GM23338 (cell line): ENCODE data around the gene POP4. TPM values are rescaled to one million over a fixed set of nuclear protein-coding genes. Genes with fewer than 3 reads are reported as not detected.
A peak's percentile ranks its signal among the peaks of the same experiment; 100 is the strongest.
"Not testable (repeated sequence)": the region's sequence is repeated elsewhere in the genome, so short reads cannot be mapped to it uniquely, and the experiment has no call there.

ENCODE experiments used
- ATAC-seq: fragments of 200-7000 bp; cut with Tn5 transposase; 3 replicates; pipeline ENCODE4 v1.9.1; 2020
- DNase-seq: peaks from one replicate; pipeline ENCODE4 v3.0.0-alpha.2; 2015; ENCODE audit warnings: low spot score
- H2AFZ ChIP-seq: fragments of 200-600 bp; sonication (generic); 2 replicates; pipeline ENCODE4 v1.8.0; 2016; ENCODE audit warnings: antibody characterized with exemption, mild to moderate bottlenecking, moderate library complexity
- H3F3A ChIP-seq: fragments of 200-600 bp; sonication (generic); replicated peaks from 2 replicates; pipeline ENCODE4 v1.8.0; 2017; ENCODE audit warnings: antibody characterized with exemption, mixed run types, low read depth
- H3K27ac ChIP-seq: fragments of 200-600 bp; sonication (generic); 2 replicates; pipeline ENCODE4 v1.6.1; 2016; ENCODE audit warnings: low read depth
- H3K27me3 ChIP-seq: fragments of 200-600 bp; sonication (generic); 2 replicates; pipeline ENCODE4 v1.8.0; 2016; ENCODE audit warnings: mild to moderate bottlenecking, mixed run types, moderate library complexity; ENCODE audit not compliant: insufficient read depth
- H3K36me3 ChIP-seq: fragments of 200-600 bp; sonication (generic); 2 replicates; pipeline ENCODE4 v1.8.0; 2016; ENCODE audit warnings: mild to moderate bottlenecking; ENCODE audit not compliant: insufficient read depth
- H3K4me1 ChIP-seq: fragments of 200-600 bp; sonication (generic); 2 replicates; pipeline ENCODE4 v1.8.0; 2016; ENCODE audit warnings: mild to moderate bottlenecking, moderate library complexity; ENCODE audit not compliant: insufficient read depth
- H3K4me2 ChIP-seq: fragments of 200-600 bp; sonication (generic); 2 replicates; pipeline ENCODE4 v1.7.1; 2017; ENCODE audit warnings: mixed run types
- H3K4me3 ChIP-seq: fragments of 200-600 bp; sonication (generic); 2 replicates; pipeline ENCODE4 v1.6.1; 2016; ENCODE audit warnings: mixed run types
- H3K79me2 ChIP-seq: fragments of 200-600 bp; sonication (generic); replicated peaks from 2 replicates; pipeline ENCODE4 v1.8.0; 2017; ENCODE audit warnings: mild to moderate bottlenecking; ENCODE audit not compliant: insufficient read depth
- H3K9me2 ChIP-seq: fragments of 200-600 bp; sonication (generic); 2 replicates; pipeline ENCODE4 v1.8.0; 2017; ENCODE audit not compliant: insufficient read depth
- H4K20me1 ChIP-seq: fragments of 200-600 bp; sonication (generic); replicated peaks from 2 replicates; pipeline ENCODE4 v1.8.0; 2017; ENCODE audit warnings: mild to moderate bottlenecking; ENCODE audit not compliant: insufficient read depth
- H3K27ac Mint-ChIP-seq: 2 replicates; pipeline ENCODE4 v1.8.0; 2020; ENCODE audit warnings: inconsistent platforms, mild to moderate bottlenecking, moderate library complexity, mixed read lengths
- H3K27me3 Mint-ChIP-seq: 3 replicates; pipeline ENCODE4 v1.8.0; 2022; ENCODE audit warnings: low read depth, mild to moderate bottlenecking, moderate library complexity, mixed read lengths, inconsistent platforms; ENCODE audit not compliant: insufficient read depth, poor library complexity
- H3K36me3 Mint-ChIP-seq: 3 replicates; pipeline ENCODE4 v1.8.0; 2021; ENCODE audit warnings: low read depth, mild to moderate bottlenecking, inconsistent platforms, moderate library complexity, mixed read lengths
- H3K4me1 Mint-ChIP-seq: 3 replicates; pipeline ENCODE4 v1.8.0; 2020; ENCODE audit warnings: mild to moderate bottlenecking, inconsistent platforms, mixed read lengths
- H3K4me3 Mint-ChIP-seq: 3 replicates; pipeline ENCODE4 v1.8.0; 2021; ENCODE audit warnings: moderate library complexity, mild to moderate bottlenecking, inconsistent platforms, mixed read lengths
- H3K9me3 Mint-ChIP-seq: 3 replicates; pipeline ENCODE4 v1.8.0; 2020; ENCODE audit warnings: moderate library complexity, mild to moderate bottlenecking, inconsistent platforms, mixed read lengths
- ETS1 ChIP-seq: IDR thresholded peaks from 2 replicates; pipeline ENCODE4 v1.6.1; 2016; ENCODE audit warnings: antibody characterized with exemption
- EZH2phosphoT487 ChIP-seq: fragments of 200-600 bp; sonication (generic); IDR thresholded peaks from one replicate; pipeline ENCODE4 v1.8.1; 2018; ENCODE audit warnings: antibody characterized with exemption; ENCODE audit not compliant: unreplicated experiment
- JUNB ChIP-seq: IDR thresholded peaks from one replicate; pipeline ENCODE4 v1.6.1; 2016; ENCODE audit warnings: antibody characterized with exemption; ENCODE audit not compliant: unreplicated experiment
- NANOG ChIP-seq: IDR thresholded peaks from 2 replicates; pipeline ENCODE4 v1.6.1; 2016; ENCODE audit warnings: antibody characterized with exemption, borderline replicate concordance
- POLR2AphosphoS5 ChIP-seq: IDR thresholded peaks from 2 replicates; pipeline ENCODE4 v1.6.1; 2016; ENCODE audit warnings: antibody characterized with exemption, low read depth
- ZNF114 ChIP-seq: fragments of 250-450 bp; sonication (Bioruptor Pico); IDR thresholded peaks from 2 replicates; pipeline ENCODE4 v1.5.0; 2020; ENCODE audit warnings: mild to moderate bottlenecking, moderate library complexity
- ZNF331 ChIP-seq: fragments of 250-450 bp; sonication (Bioruptor Pico); IDR thresholded peaks from 2 replicates; pipeline ENCODE4 v1.5.0; 2020; ENCODE audit warnings: low read depth, mild to moderate bottlenecking, moderate library complexity
- polyA plus RNA-seq: library from polyadenylated mRNA; unstranded; fragments of >200 nt; fragmentation: Nextera tagmentation; extraction: Ambion mirVana; gene quantifications from 2 replicates; pipeline ENCODE4 v1.2.1, GENCODE V29; 2016
- total RNA-seq: library from RNA; depleted of rRNA; stranded (reverse); fragments of >200 nt; shearing (Covaris generic); gene quantifications from 2 replicates; pipeline ENCODE4 v1.2.3, GENCODE V29; 2014
- TF ChIP-seq, protein P1 (sequence below): fragments of 250-450 bp; sonication (Bioruptor Pico); IDR thresholded peaks from 2 replicates; pipeline ENCODE4 v1.5.0; 2020; ENCODE audit warnings: mild to moderate bottlenecking, moderate library complexity

Gene POP4
- total and polyA plus RNA-seq, 2 experiments from 2014 or later: 37.2 to 58.3 TPM

DNA sequence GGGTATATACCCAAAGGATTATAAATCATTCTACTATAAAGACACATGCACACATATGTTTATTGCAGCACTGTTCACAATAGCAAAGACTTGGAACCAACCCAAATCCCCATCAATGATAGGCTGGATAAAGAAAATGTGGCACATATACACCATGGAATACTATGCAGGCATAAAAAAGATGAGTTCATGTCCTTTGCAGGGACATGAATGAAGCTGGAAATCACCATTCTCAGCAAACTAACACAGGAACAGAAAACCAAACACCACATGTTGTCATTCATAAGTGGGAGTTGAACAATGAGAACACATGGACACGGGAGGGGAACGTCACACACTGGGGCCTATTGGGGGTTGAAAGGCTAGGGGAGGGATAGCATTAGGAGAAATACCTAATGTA is 47.0 kb upstream of the POP4 start:
- not testable (repeated sequence) for H2AFZ ChIP-seq, H3K4me1 ChIP-seq, H3K27me3 Mint-ChIP-seq, H3K4me1 Mint-ChIP-seq, ATAC-seq, H3K27ac Mint-ChIP-seq, H3K4me2 ChIP-seq, H3K36me3 Mint-ChIP-seq, DNase-seq, H3K27ac ChIP-seq, H4K20me1 ChIP-seq, H3F3A ChIP-seq, H3K79me2 ChIP-seq, H3K27me3 ChIP-seq, H3K36me3 ChIP-seq, H3K9me2 ChIP-seq, H3K4me3 Mint-ChIP-seq, H3K4me3 ChIP-seq
- H3K9me3 Mint-ChIP-seq: peaks cover 52% of the 10 kb centered on the region

GRCh38 chr19:29559743-29560142 is 46.3 kb upstream of the POP4 start:
- DNase-seq: no peak
- Mint-ChIP-seq H3K36me3 (peaks cover 3% of the 10 kb centered on the region; the same call in 1 of the 3 replicates), H3K27me3 (peaks cover 8% of the 10 kb centered on the region), H3K4me3 (no peak overlapping the region), H3K27ac (no peak overlapping the region), H3K4me1 (peaks cover 4% of the 10 kb centered on the region), H3K9me3 (peaks cover 48% of the 10 kb centered on the region)
- Histone ChIP-seq H3F3A (no peaks in the 10 kb centered on the region), H3K36me3 (0 out of 2 replicates have a peak, but pooled peaks cover 4% of the 10 kb centered on the region), H4K20me1 (no peaks in the 10 kb centered on the region), H3K27me3 (no peaks in the 10 kb centered on the region), H3K4me3 (no peak overlapping the region), H3K27ac (no peak overlapping the region), H3K4me1 (no peaks in the 10 kb centered on the region), H2AFZ (no peak overlapping the region), H3K4me2 (no peak overlapping the region), H3K79me2 (no peaks in the 10 kb centered on the region), H3K9me2 (0 out of 2 replicates have a peak, but pooled peaks cover 3% of the 10 kb centered on the region)
- no peak for ATAC-seq
- TF ChIP-seq ZNF331 (CRISPR knock-in tag) (peak; percentile 89), ETS1 (no peak)

DNA sequence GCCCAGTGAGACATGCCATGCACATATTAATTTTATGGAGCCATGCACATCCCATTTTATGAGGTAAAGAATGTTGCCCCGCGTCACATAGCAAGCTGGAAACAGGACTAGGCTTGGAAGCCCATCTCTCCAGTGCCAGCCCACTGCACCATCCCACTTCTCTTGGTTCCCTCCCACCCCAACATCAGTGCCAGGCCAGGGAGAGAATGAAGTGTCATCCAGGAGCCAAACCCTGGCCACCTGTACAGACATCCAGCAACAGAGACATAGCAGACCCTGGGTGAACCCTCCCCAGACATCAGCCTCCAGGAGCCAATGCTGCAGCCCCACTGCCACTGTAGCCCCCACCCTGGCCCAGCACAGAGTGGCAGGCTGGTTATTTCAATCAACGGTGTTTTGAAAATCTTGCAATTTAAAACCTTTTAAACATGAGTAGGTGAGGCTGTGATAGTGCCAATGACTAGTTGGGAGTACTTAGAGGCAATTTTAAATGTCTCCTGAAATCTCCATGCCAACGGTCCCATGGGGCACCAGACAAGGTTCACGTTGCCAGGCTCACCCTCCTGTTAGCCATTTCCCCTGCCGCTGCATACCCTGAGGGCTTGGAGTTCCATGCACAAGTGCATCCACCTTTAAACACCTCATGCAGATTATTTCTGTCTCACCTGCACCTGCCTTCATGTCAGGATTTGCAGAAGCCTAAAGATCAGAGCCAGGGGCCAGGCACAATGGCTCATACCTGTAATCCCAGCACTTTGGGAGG is 45.6 kb upstream of the POP4 start:
- Mint-ChIP-seq H3K27me3 (peaks cover 4% of the 10 kb centered on the region), H3K4me1 (peaks cover 6% of the 10 kb centered on the region), H3K27ac (no peak overlapping the region), H3K4me3 (no peak overlapping the region), H3K9me3 (peaks cover 43% of the 10 kb centered on the region), H3K36me3 (peaks cover 3% of the 10 kb centered on the region; the same call in 1 of the 3 replicates)
- Histone ChIP-seq H3K79me2 (no peaks in the 10 kb centered on the region), H3K36me3 (no peaks in the 10 kb centered on the region), H3K27me3 (no peaks in the 10 kb centered on the region), H3K4me2 (no peak overlapping the region), H3K4me3 (no peak overlapping the region), H2AFZ (no peak overlapping the region), H3K4me1 (no peaks in the 10 kb centered on the region), H3K27ac (no peak overlapping the region), H4K20me1 (no peaks in the 10 kb centered on the region), H3K9me2 (0 out of 2 replicates have a peak, but pooled peaks cover under 1% of the 10 kb centered on the region), H3F3A (no peaks in the 10 kb centered on the region)
- ATAC-seq: no peak
- no peak for DNase-seq
- TF ChIP-seq EZH2phosphoT487 (no peak), ZNF114 (CRISPR knock-in tag) (no peak), POLR2AphosphoS5 (no peak), ETS1 (no peak), NANOG (no peak), JUNB (no peak)
- TF ChIP-seq, protein P1, sequence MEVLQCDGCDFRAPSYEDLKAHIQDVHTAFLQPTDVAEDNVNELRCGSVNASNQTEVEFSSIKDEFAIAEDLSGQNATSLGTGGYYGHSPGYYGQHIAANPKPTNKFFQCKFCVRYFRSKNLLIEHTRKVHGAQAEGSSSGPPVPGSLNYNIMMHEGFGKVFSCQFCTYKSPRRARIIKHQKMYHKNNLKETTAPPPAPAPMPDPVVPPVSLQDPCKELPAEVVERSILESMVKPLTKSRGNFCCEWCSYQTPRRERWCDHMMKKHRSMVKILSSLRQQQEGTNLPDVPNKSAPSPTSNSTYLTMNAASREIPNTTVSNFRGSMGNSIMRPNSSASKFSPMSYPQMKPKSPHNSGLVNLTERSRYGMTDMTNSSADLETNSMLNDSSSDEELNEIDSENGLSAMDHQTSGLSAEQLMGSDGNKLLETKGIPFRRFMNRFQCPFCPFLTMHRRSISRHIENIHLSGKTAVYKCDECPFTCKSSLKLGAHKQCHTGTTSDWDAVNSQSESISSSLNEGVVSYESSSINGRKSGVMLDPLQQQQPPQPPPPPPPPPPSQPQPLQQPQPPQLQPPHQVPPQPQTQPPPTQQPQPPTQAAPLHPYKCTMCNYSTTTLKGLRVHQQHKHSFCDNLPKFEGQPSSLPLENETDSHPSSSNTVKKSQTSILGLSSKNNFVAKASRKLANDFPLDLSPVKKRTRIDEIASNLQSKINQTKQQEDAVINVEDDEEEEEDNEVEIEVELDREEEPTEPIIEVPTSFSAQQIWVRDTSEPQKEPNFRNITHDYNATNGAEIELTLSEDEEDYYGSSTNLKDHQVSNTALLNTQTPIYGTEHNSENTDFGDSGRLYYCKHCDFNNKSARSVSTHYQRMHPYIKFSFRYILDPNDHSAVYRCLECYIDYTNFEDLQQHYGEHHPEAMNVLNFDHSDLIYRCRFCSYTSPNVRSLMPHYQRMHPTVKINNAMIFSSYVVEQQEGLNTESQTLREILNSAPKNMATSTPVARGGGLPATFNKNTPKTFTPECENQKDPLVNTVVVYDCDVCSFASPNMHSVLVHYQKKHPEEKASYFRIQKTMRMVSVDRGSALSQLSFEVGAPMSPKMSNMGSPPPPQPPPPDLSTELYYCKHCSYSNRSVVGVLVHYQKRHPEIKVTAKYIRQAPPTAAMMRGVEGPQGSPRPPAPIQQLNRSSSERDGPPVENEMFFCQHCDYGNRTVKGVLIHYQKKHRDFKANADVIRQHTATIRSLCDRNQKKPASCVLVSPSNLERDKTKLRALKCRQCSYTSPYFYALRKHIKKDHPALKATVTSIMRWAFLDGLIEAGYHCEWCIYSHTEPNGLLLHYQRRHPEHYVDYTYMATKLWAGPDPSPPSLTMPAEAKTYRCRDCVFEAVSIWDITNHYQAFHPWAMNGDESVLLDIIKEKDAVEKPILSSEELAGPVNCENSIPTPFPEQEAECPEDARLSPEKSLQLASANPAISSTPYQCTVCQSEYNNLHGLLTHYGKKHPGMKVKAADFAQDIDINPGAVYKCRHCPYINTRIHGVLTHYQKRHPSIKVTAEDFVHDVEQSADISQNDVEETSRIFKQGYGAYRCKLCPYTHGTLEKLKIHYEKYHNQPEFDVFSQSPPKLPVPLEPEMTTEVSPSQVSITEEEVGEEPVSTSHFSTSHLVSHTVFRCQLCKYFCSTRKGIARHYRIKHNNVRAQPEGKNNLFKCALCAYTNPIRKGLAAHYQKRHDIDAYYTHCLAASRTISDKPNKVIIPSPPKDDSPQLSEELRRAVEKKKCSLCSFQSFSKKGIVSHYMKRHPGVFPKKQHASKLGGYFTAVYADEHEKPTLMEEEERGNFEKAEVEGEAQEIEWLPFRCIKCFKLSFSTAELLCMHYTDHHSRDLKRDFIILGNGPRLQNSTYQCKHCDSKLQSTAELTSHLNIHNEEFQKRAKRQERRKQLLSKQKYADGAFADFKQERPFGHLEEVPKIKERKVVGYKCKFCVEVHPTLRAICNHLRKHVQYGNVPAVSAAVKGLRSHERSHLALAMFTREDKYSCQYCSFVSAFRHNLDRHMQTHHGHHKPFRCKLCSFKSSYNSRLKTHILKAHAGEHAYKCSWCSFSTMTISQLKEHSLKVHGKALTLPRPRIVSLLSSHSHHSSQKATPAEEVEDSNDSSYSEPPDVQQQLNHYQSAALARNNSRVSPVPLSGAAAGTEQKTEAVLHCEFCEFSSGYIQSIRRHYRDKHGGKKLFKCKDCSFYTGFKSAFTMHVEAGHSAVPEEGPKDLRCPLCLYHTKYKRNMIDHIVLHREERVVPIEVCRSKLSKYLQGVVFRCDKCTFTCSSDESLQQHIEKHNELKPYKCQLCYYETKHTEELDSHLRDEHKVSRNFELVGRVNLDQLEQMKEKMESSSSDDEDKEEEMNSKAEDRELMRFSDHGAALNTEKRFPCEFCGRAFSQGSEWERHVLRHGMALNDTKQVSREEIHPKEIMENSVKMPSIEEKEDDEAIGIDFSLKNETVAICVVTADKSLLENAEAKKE (CRISPR knock-in tag): no peak
